ENCODE data around the gene PVALEF. TPM values are rescaled to one million over a fixed set of nuclear protein-coding genes. Genes with fewer than 3 reads are reported as not detected.
A peak's percentile ranks its signal among the peaks of the same experiment; 100 is the strongest.

The PVALEF gene
- total RNA-seq, 5 donors from 2014 or later (not counting 1 experiment from before 2014, with no cell fraction given), result not detected

GRCh38 chr17:81164371-81165245 lies 699 bp upstream of the PVALEF start:
- Histone ChIP-seq H3K4me1 (ENCODE audit: control insufficient read depth in 1 of 2, extremely low read depth in 1 of 2, insufficient read depth in 2 of 2, low read length in 2 of 2) (peaks cover 0 to 23% of the 10 kb centered on the region in 2 experiments), H3K27me3 (replicated peaks in 1 of 2; ENCODE audit: control insufficient read depth in 2 of 2, extremely low read depth in 1 of 2, insufficient read depth in 2 of 2, low read length in 1 of 2) (peaks cover 0 to 83% of the 10 kb centered on the region in 2 experiments), H3K36me3 (ENCODE audit: control insufficient read depth in 2 of 2, extremely low read depth in 1 of 2, insufficient read depth in 1 of 2, low read length in 1 of 2) (no peaks in the 10 kb centered on the region), H3K4me3 (ENCODE audit: control insufficient read depth in 1 of 2, extremely low read depth in 1 of 2, low read length in 1 of 2) (no peak overlapping the region), H3K9me3 (no peaks in the 10 kb centered on the region), H3K27ac (ENCODE audit: low read length) (no peak overlapping the region)
- peak overlapping the region in 2 of 3 donors; percentile 41 to 58 for H3K4me3 Mint-ChIP-seq
- no peak for DNase-seq
- no peaks in the 10 kb centered on the region for H3K36me3 Mint-ChIP-seq
- ChIA-PET CTCF (no interaction called here), POLR2A (no interaction called here)
- WGBS (ENCODE audit: insufficient coverage), result 73% methylated on average over 15 of the region's 19 CpGs
- peaks cover 0 to 22% (median 1%) of the 10 kb centered on the region in 3 donors for H3K4me1 Mint-ChIP-seq
- peak overlapping the region in 1 of 2 donors; percentile 49 for H3K27ac Mint-ChIP-seq
- ATAC-seq (replicated peaks in 1 of 4), result no peak
- peaks cover 11 to 27% of the 10 kb centered on the region in 2 donors for H3K27me3 Mint-ChIP-seq
- no peaks in the 10 kb centered on the region for H3K9me3 Mint-ChIP-seq

GRCh38 chr17:81166033-81166492 lies 756 bp downstream of the PVALEF start, which contains the start of gene AATK:
Gene AATK, minus strand, starts transcription at chr17:81166221. Its CDS starts 229 bp downstream, at chr17:81165992.
- H3K4me3 Mint-ChIP-seq, result peak within 1 kb of the TSS; percentile 13 to 60 (median 58)
- H3K4me3 ChIP-seq (ENCODE audit: control insufficient read depth in 1 of 2, extremely low read depth in 1 of 2, low read length in 1 of 2), result peak within 1 kb of the TSS in 1 of 2 donors; percentile 27
- WGBS (ENCODE audit: insufficient coverage), result 1% methylated on average over 27 of the region's 62 CpGs

GRCh38 chr17:81167194-81167524 lies 1.9 kb downstream of the PVALEF start:
- H3K27me3 Mint-ChIP-seq, result peaks cover 5 to 21% of the 10 kb centered on the region in 2 donors
- peak overlapping the region; percentile 52 to 70 (median 60) for H3K4me3 Mint-ChIP-seq
- Histone ChIP-seq H3K4me1 (ENCODE audit: control insufficient read depth in 1 of 2, extremely low read depth in 1 of 2, insufficient read depth in 2 of 2, low read length in 2 of 2) (peaks cover 0 to 10% of the 10 kb centered on the region in 2 experiments), H3K4me3 (ENCODE audit: control insufficient read depth in 1 of 2, extremely low read depth in 1 of 2, low read length in 1 of 2) (no peak overlapping the region), H3K27ac (ENCODE audit: low read length) (no peak overlapping the region), H3K27me3 (replicated peaks in 1 of 2; ENCODE audit: control insufficient read depth in 2 of 2, extremely low read depth in 1 of 2, insufficient read depth in 2 of 2, low read length in 1 of 2) (peaks cover 0 to 70% of the 10 kb centered on the region in 2 experiments), H3K36me3 (ENCODE audit: control insufficient read depth in 2 of 2, extremely low read depth in 1 of 2, insufficient read depth in 1 of 2, low read length in 1 of 2) (no peaks in the 10 kb centered on the region), H3K9me3 (no peaks in the 10 kb centered on the region)
- H3K4me1 Mint-ChIP-seq, result peaks cover 0 to 11% (median 1%) of the 10 kb centered on the region in 3 donors
- DNase-seq, result no peak
- H3K27ac Mint-ChIP-seq, result peak overlapping the region in 1 of 2 donors; percentile 79
- 100% methylated on average over 3 of the region's 4 CpGs for WGBS (ENCODE audit: insufficient coverage)
- ATAC-seq (replicated peaks in 1 of 4), result no peak
- POLR2A ChIA-PET, result no interaction called here
- CTCF ChIA-PET, result no interaction called here
- H3K9me3 Mint-ChIP-seq, result no peaks in the 10 kb centered on the region
- H3K36me3 Mint-ChIP-seq, result no peaks in the 10 kb centered on the region

More at GRCh38 chr17:81166033-81166492, 756 bp downstream of the PVALEF start, which contains the start of gene AATK:
- H3K36me3 ChIP-seq (ENCODE audit: control insufficient read depth in 2 of 2, extremely low read depth in 1 of 2, insufficient read depth in 1 of 2, low read length in 1 of 2), result no peaks in the 10 kb centered on the region
- no peak within 1 kb of the TSS for H3K27ac Mint-ChIP-seq
- H3K4me1 ChIP-seq (ENCODE audit: control insufficient read depth in 1 of 2, extremely low read depth in 1 of 2, insufficient read depth in 2 of 2, low read length in 2 of 2), result peaks cover 0 to 10% of the 10 kb centered on the region in 2 experiments
- peak in 1 of 35 experiments; percentile 1 for DNase-seq
- H3K27me3 Mint-ChIP-seq, result peaks cover 9 to 25% of the 10 kb centered on the region in 2 donors
- POLR2A ChIA-PET, result no interaction called here
- H3K27me3 ChIP-seq (replicated peaks in 1 of 2; ENCODE audit: control insufficient read depth in 2 of 2, extremely low read depth in 1 of 2, insufficient read depth in 2 of 2, low read length in 1 of 2), result peaks cover 0 to 78% of the 10 kb centered on the region in 2 experiments
- H3K4me1 Mint-ChIP-seq, result peaks cover 0 to 15% (median 1%) of the 10 kb centered on the region in 3 donors
- H3K9me3 ChIP-seq, result no peaks in the 10 kb centered on the region
- CTCF ChIA-PET, result no interaction called here
- ATAC-seq (replicated peaks in 1 of 4), result peak in 2 of 4 experiments; percentile 25 to 33
- H3K27ac ChIP-seq (ENCODE audit: low read length), result no peak within 1 kb of the TSS
- no peaks in the 10 kb centered on the region for H3K9me3 Mint-ChIP-seq
- H3K36me3 Mint-ChIP-seq, result no peaks in the 10 kb centered on the region

- DNase-seq, result no peak
- WGBS (ENCODE audit: insufficient coverage), result 90% methylated on average over 7 of the region's 7 CpGs
- peaks cover 5 to 21% of the 10 kb centered on the region in 2 donors for H3K27me3 Mint-ChIP-seq
- Histone ChIP-seq H3K9me3 (no peaks in the 10 kb centered on the region), H3K27me3 (replicated peaks in 1 of 2; ENCODE audit: control insufficient read depth in 2 of 2, extremely low read depth in 1 of 2, insufficient read depth in 2 of 2, low read length in 1 of 2) (peaks cover 0 to 65% of the 10 kb centered on the region in 2 experiments), H3K36me3 (ENCODE audit: control insufficient read depth in 2 of 2, extremely low read depth in 1 of 2, insufficient read depth in 1 of 2, low read length in 1 of 2) (no peaks in the 10 kb centered on the region), H3K27ac (ENCODE audit: low read length) (no peak overlapping the region), H3K4me3 (ENCODE audit: control insufficient read depth in 1 of 2, extremely low read depth in 1 of 2, low read length in 1 of 2) (no peak overlapping the region), H3K4me1 (ENCODE audit: control insufficient read depth in 1 of 2, extremely low read depth in 1 of 2, insufficient read depth in 2 of 2, low read length in 2 of 2) (peaks cover 0 to 10% of the 10 kb centered on the region in 2 experiments)
- ChIA-PET CTCF (no interaction called here), POLR2A (no interaction called here)
- H3K36me3 Mint-ChIP-seq, result no peaks in the 10 kb centered on the region
- H3K4me3 Mint-ChIP-seq, result peak overlapping the region; percentile 52 to 70 (median 60)
- peak overlapping the region in 1 of 2 donors; percentile 79 for H3K27ac Mint-ChIP-seq
- no peaks in the 10 kb centered on the region for H3K9me3 Mint-ChIP-seq
- H3K4me1 Mint-ChIP-seq, result peaks cover 0 to 11% (median 1%) of the 10 kb centered on the region in 3 donors
- no peak for ATAC-seq (replicated peaks in 1 of 4)
Measured at GRCh38 chr17:81167638-81168037, 2.3 kb downstream of the PVALEF start.

- ChIA-PET POLR2A (no interaction called here), CTCF (no interaction called here)
- peaks cover 5 to 11% of the 10 kb centered on the region in 2 donors for H3K27me3 Mint-ChIP-seq
- H3K9me3 Mint-ChIP-seq, result no peaks in the 10 kb centered on the region
- no peak overlapping the region for H3K4me3 Mint-ChIP-seq
- Histone ChIP-seq H3K27me3 (replicated peaks in 1 of 2; ENCODE audit: control insufficient read depth in 2 of 2, extremely low read depth in 1 of 2, insufficient read depth in 2 of 2, low read length in 1 of 2) (peaks cover 0 to 43% of the 10 kb centered on the region in 2 experiments), H3K4me3 (ENCODE audit: control insufficient read depth in 1 of 2, extremely low read depth in 1 of 2, low read length in 1 of 2) (no peak overlapping the region), H3K4me1 (ENCODE audit: control insufficient read depth in 1 of 2, extremely low read depth in 1 of 2, insufficient read depth in 2 of 2, low read length in 2 of 2) (peaks cover 0 to 10% of the 10 kb centered on the region in 2 experiments), H3K36me3 (ENCODE audit: control insufficient read depth in 2 of 2, extremely low read depth in 1 of 2, insufficient read depth in 1 of 2, low read length in 1 of 2) (no peaks in the 10 kb centered on the region), H3K27ac (ENCODE audit: low read length) (no peak overlapping the region), H3K9me3 (no peaks in the 10 kb centered on the region)
- peaks cover 0 to 4% (median 1%) of the 10 kb centered on the region in 3 donors for H3K4me1 Mint-ChIP-seq
- no peak overlapping the region for H3K27ac Mint-ChIP-seq
- DNase-seq, result no peak
- H3K36me3 Mint-ChIP-seq, result no peaks in the 10 kb centered on the region
- no peak for ATAC-seq (replicated peaks in 1 of 4)
- WGBS (ENCODE audit: insufficient coverage), result 82% methylated on average over 3 of the region's 3 CpGs
Measured at GRCh38 chr17:81169870-81170309, 4.6 kb downstream of the PVALEF start.

- Mint-ChIP-seq H3K27me3 (peaks cover 5 to 11% of the 10 kb centered on the region in 2 donors), H3K4me1 (peaks cover 0 to 4% (median 1%) of the 10 kb centered on the region in 3 donors), H3K4me3 (no peak overlapping the region), H3K9me3 (no peaks in the 10 kb centered on the region), H3K27ac (no peak overlapping the region), H3K36me3 (no peaks in the 10 kb centered on the region)
- peaks cover 0 to 5% of the 10 kb centered on the region in 2 experiments for H3K4me1 ChIP-seq (ENCODE audit: control insufficient read depth in 1 of 2, extremely low read depth in 1 of 2, insufficient read depth in 2 of 2, low read length in 2 of 2)
- CTCF ChIA-PET, result no interaction called here
- POLR2A ChIA-PET, result interaction anchor here in 1 of 2 donors (0.6 kb wide), 1 partner anchor 327 kb away, joined by 13 read pairs; no protein-coding TSS in a partner anchor
- no peak for ATAC-seq (replicated peaks in 1 of 4)
- H3K27ac ChIP-seq (ENCODE audit: low read length), result no peak overlapping the region
- no peaks in the 10 kb centered on the region for H3K9me3 ChIP-seq
- H3K4me3 ChIP-seq (ENCODE audit: control insufficient read depth in 1 of 2, extremely low read depth in 1 of 2, low read length in 1 of 2), result no peak overlapping the region
- no peak for DNase-seq
- H3K36me3 ChIP-seq (ENCODE audit: control insufficient read depth in 2 of 2, extremely low read depth in 1 of 2, insufficient read depth in 1 of 2, low read length in 1 of 2), result no peaks in the 10 kb centered on the region
- WGBS (ENCODE audit: insufficient coverage), result 92% methylated on average over 13 of the region's 15 CpGs
- H3K27me3 ChIP-seq (replicated peaks in 1 of 2; ENCODE audit: control insufficient read depth in 2 of 2, extremely low read depth in 1 of 2, insufficient read depth in 2 of 2, low read length in 1 of 2), result peaks cover 0 to 34% of the 10 kb centered on the region in 2 experiments
Measured at GRCh38 chr17:81170727-81171494, 5.6 kb downstream of the PVALEF start.

All from T-cell (primary cell).